Measurements from ENCODE around the gene SPAG16. TPM values are rescaled to one million over a fixed set of nuclear protein-coding genes. Genes with fewer than 3 reads are reported as not detected.

SPAG16 gene
- total RNA-seq, 1 donor from 2014 or later = 14.4 TPM

GRCh38 chr2:214076527-214076926 lies 792.3 kb downstream of the SPAG16 start:
- no peak overlapping the region for H3K4me3 Mint-ChIP-seq (ENCODE audit: unreplicated experiment)
- no peak for DNase-seq (ENCODE audit: low spot score)
- H3K27me3 Mint-ChIP-seq (ENCODE audit: unreplicated experiment) = no peaks in the 10 kb centered on the region
- no peaks in the 10 kb centered on the region for H3K36me3 Mint-ChIP-seq (ENCODE audit: low read depth, unreplicated experiment)
- no peak for TF ChIP-seq CTCF (IDR thresholded peaks at IDR 0.05; ENCODE audit: unreplicated experiment)
- no peaks in the 10 kb centered on the region for H3K9me3 Mint-ChIP-seq (ENCODE audit: unreplicated experiment)
- no peak overlapping the region for H3K27ac Mint-ChIP-seq (ENCODE audit: unreplicated experiment)
- H3K4me1 Mint-ChIP-seq (ENCODE audit: unreplicated experiment) = no peaks in the 10 kb centered on the region

- Mint-ChIP-seq H3K9me3 (ENCODE audit: unreplicated experiment) (no peaks in the 10 kb centered on the region), H3K36me3 (ENCODE audit: low read depth, unreplicated experiment) (no peaks in the 10 kb centered on the region), H3K4me1 (ENCODE audit: unreplicated experiment) (no peaks in the 10 kb centered on the region), H3K27ac (ENCODE audit: unreplicated experiment) (no peak overlapping the region), H3K27me3 (ENCODE audit: unreplicated experiment) (no peaks in the 10 kb centered on the region), H3K4me3 (ENCODE audit: unreplicated experiment) (no peak overlapping the region)
- TF ChIP-seq CTCF (IDR thresholded peaks at IDR 0.05; ENCODE audit: unreplicated experiment) = no peak
- no peak for DNase-seq (ENCODE audit: low spot score)
Observed at GRCh38 chr2:214077727-214078126, 793.5 kb downstream of the SPAG16 start.

GRCh38 chr2:214079032-214079431 lies 794.8 kb downstream of the SPAG16 start:
- TF ChIP-seq CTCF (IDR thresholded peaks at IDR 0.05; ENCODE audit: unreplicated experiment) = no peak
- Mint-ChIP-seq H3K27me3 (ENCODE audit: unreplicated experiment) (no peaks in the 10 kb centered on the region), H3K9me3 (ENCODE audit: unreplicated experiment) (no peaks in the 10 kb centered on the region), H3K27ac (ENCODE audit: unreplicated experiment) (no peak overlapping the region), H3K4me3 (ENCODE audit: unreplicated experiment) (no peak overlapping the region), H3K4me1 (ENCODE audit: unreplicated experiment) (no peaks in the 10 kb centered on the region), H3K36me3 (ENCODE audit: low read depth, unreplicated experiment) (no peaks in the 10 kb centered on the region)
- DNase-seq (ENCODE audit: low spot score) = no peak

- DNase-seq (ENCODE audit: low spot score) = no peak
- Mint-ChIP-seq H3K9me3 (ENCODE audit: unreplicated experiment) (no peaks in the 10 kb centered on the region), H3K36me3 (ENCODE audit: low read depth, unreplicated experiment) (no peaks in the 10 kb centered on the region), H3K27ac (ENCODE audit: unreplicated experiment) (no peak overlapping the region), H3K4me3 (ENCODE audit: unreplicated experiment) (no peak overlapping the region), H3K4me1 (ENCODE audit: unreplicated experiment) (no peaks in the 10 kb centered on the region), H3K27me3 (ENCODE audit: unreplicated experiment) (no peaks in the 10 kb centered on the region)
- TF ChIP-seq CTCF (IDR thresholded peaks at IDR 0.05; ENCODE audit: unreplicated experiment) = no peak
Observed at GRCh38 chr2:214088536-214088935, 804.3 kb downstream of the SPAG16 start.

- H3K9me3 Mint-ChIP-seq (ENCODE audit: unreplicated experiment) = no peaks in the 10 kb centered on the region
- no peak for DNase-seq (ENCODE audit: low spot score)
- H3K4me3 Mint-ChIP-seq (ENCODE audit: unreplicated experiment) = no peak overlapping the region
- no peaks in the 10 kb centered on the region for H3K4me1 Mint-ChIP-seq (ENCODE audit: unreplicated experiment)
- H3K36me3 Mint-ChIP-seq (ENCODE audit: low read depth, unreplicated experiment) = no peaks in the 10 kb centered on the region
- no peaks in the 10 kb centered on the region for H3K27me3 Mint-ChIP-seq (ENCODE audit: unreplicated experiment)
- no peak overlapping the region for H3K27ac Mint-ChIP-seq (ENCODE audit: unreplicated experiment)
- no peak for TF ChIP-seq CTCF (IDR thresholded peaks at IDR 0.05; ENCODE audit: unreplicated experiment)
Observed at GRCh38 chr2:214096208-214096715, 812.0 kb downstream of the SPAG16 start.

Measured in endothelial cell (in vitro differentiated cells).